ENCODE data around the gene PTPN4. TPM values are rescaled to one million over a fixed set of nuclear protein-coding genes. Genes with fewer than 3 reads are reported as not detected.

The PTPN4 gene
- total RNA-seq, 1 experiment from 2014 or later, result 42.2 TPM

DNA sequence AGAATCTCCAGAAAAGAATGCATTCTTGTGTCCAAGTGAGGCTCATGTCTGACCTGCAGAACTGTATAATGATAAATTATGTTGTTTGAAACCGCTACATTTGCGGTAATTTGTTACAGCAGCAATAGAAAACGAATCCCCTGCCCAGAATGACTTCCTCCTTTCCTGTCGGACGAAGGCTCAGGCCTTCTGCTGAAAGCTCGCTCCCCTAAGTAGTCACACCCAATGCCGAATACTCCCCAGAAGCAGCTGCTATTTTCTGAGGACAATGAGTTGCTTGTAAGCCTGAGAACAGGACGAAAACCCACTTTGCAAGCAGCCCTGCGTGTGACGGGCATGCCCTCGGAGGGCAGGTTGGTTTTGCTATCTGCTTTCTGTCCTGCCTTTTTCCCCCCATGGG lies 27.7 kb upstream of the PTPN4 start:
- intact Hi-C loops (cut with micrococcal nuclease; ENCODE audit: unreplicated experiment), result no loop called here
- CTCF ChIA-PET, result no interaction called here

DNA sequence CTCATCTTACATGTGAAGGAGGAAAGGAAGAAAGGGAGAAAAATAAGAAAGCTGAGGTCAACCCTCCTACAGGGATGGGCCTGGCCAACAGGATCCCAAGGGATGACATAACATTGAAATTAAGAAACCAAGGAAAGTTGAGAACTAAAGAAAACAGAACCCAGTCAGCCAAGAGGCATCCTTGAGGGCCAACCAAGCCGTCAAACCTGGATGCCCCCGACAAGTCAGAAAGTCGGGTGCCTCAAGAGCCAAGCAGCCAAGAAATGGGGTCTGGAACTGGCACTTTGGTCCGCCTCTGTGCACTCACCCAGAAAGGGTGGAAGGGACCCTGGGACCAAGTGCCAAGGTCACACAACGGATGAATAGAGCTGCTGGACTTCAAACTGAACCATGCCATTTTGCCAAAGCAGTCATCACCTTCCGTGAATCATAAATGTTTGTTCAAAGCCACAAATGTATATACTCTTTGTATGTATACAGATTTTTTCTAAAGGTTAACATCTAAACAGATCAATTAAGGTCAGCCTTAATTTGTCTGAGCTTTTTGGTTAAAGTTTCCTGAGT lies 27.0 kb upstream of the PTPN4 start:
- TF ChIP-seq, protein P1, sequence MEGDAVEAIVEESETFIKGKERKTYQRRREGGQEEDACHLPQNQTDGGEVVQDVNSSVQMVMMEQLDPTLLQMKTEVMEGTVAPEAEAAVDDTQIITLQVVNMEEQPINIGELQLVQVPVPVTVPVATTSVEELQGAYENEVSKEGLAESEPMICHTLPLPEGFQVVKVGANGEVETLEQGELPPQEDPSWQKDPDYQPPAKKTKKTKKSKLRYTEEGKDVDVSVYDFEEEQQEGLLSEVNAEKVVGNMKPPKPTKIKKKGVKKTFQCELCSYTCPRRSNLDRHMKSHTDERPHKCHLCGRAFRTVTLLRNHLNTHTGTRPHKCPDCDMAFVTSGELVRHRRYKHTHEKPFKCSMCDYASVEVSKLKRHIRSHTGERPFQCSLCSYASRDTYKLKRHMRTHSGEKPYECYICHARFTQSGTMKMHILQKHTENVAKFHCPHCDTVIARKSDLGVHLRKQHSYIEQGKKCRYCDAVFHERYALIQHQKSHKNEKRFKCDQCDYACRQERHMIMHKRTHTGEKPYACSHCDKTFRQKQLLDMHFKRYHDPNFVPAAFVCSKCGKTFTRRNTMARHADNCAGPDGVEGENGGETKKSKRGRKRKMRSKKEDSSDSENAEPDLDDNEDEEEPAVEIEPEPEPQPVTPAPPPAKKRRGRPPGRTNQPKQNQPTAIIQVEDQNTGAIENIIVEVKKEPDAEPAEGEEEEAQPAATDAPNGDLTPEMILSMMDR (conservative IDR thresholded peaks at IDR 0.05; ENCODE audit: low read depth, low read length), result no peak
- DNase-seq (ENCODE audit: low spot score), result no peak
- Histone ChIP-seq H3K4me3 (ENCODE audit: low read depth, low read length, poor library complexity, severe bottlenecking) (no peak overlapping the region), H3K27me3 (replicated peaks; ENCODE audit: insufficient read depth, low read depth, low read length, poor library complexity) (no peaks in the 10 kb centered on the region), H3K9me3 (ENCODE audit: low read depth, low read length, poor library complexity, severe bottlenecking) (no peaks in the 10 kb centered on the region), H3K27ac (ENCODE audit: low read depth, low read length, poor library complexity, severe bottlenecking) (no peak overlapping the region), H3K36me3 (ENCODE audit: insufficient read depth, low read length, poor library complexity, severe bottlenecking) (no peaks in the 10 kb centered on the region), H3K4me1 (ENCODE audit: insufficient read depth, low read length, poor library complexity, severe bottlenecking) (peaks cover 30% of the 10 kb centered on the region)
- CTCF ChIA-PET, result no interaction called here
- intact Hi-C loops (cut with micrococcal nuclease; ENCODE audit: unreplicated experiment), result no loop called here
- no TSS peak for BruUV-seq (replicated peaks)
- POLR2A ChIA-PET (ENCODE audit: low non-redundant PET), result interaction anchor here (0.6 kb wide), 1 partner anchor 9 kb away, joined by 4 read pairs; no protein-coding TSS in a partner anchor

More for the DNA sequence above, 27.7 kb upstream of the PTPN4 start:
- Histone ChIP-seq H3K4me3 (ENCODE audit: low read depth, low read length, poor library complexity, severe bottlenecking) (no peak overlapping the region), H3K4me1 (ENCODE audit: insufficient read depth, low read length, poor library complexity, severe bottlenecking) (peaks cover 26% of the 10 kb centered on the region), H3K27ac (ENCODE audit: low read depth, low read length, poor library complexity, severe bottlenecking) (no peak overlapping the region), H3K9me3 (ENCODE audit: low read depth, low read length, poor library complexity, severe bottlenecking) (no peaks in the 10 kb centered on the region), H3K27me3 (replicated peaks; ENCODE audit: insufficient read depth, low read depth, low read length, poor library complexity) (no peaks in the 10 kb centered on the region), H3K36me3 (ENCODE audit: insufficient read depth, low read length, poor library complexity, severe bottlenecking) (no peaks in the 10 kb centered on the region)
- POLR2A ChIA-PET (ENCODE audit: low non-redundant PET), result interaction anchor here (0.6 kb wide), 1 partner anchor 10 kb away, joined by 4 read pairs; no protein-coding TSS in a partner anchor
- BruUV-seq (replicated peaks), result no TSS peak
- no peak for DNase-seq (ENCODE audit: low spot score)
- TF ChIP-seq, protein P1 (conservative IDR thresholded peaks at IDR 0.05; ENCODE audit: low read depth, low read length), result no peak
- TF ChIP-seq EZH2 (IDR thresholded peaks at IDR 0.05; ENCODE audit: borderline replicate concordance, low read depth, low read length, poor library complexity, severe bottlenecking), result no peak

DNA sequence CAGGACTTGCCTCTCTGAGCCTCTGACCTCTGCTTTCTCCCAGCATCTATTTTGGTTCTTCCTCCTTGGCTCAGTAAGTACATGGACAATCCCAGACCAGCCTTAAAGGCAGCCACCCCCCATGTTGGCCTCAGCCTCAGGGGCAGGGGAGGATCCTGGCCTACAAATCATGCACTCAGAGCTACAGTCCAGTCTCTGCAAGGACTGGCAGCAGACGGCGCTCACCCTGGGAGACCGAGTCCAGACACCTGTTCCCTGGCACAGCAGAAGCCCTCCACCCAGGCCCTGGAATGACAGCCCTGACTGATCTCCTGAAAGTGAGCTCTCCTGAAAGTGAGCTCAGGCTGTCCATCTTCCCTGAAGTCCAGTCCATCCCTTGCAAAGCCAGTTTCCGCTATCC lies 25.7 kb upstream of the PTPN4 start:
- peaks cover 30% of the 10 kb centered on the region for H3K4me1 ChIP-seq (ENCODE audit: insufficient read depth, low read length, poor library complexity, severe bottlenecking)
- H3K36me3 ChIP-seq (ENCODE audit: insufficient read depth, low read length, poor library complexity, severe bottlenecking), result no peaks in the 10 kb centered on the region
- no peak for DNase-seq (ENCODE audit: low spot score)
- no peaks in the 10 kb centered on the region for H3K9me3 ChIP-seq (ENCODE audit: low read depth, low read length, poor library complexity, severe bottlenecking)
- no peak overlapping the region for H3K27ac ChIP-seq (ENCODE audit: low read depth, low read length, poor library complexity, severe bottlenecking)
- BruUV-seq (replicated peaks), result no TSS peak
- no peak for TF ChIP-seq EZH2 (IDR thresholded peaks at IDR 0.05; ENCODE audit: borderline replicate concordance, low read depth, low read length, poor library complexity, severe bottlenecking)
- TF ChIP-seq, protein P1 (conservative IDR thresholded peaks at IDR 0.05; ENCODE audit: low read depth, low read length), result no peak
- H3K27me3 ChIP-seq (replicated peaks; ENCODE audit: insufficient read depth, low read depth, low read length, poor library complexity), result no peaks in the 10 kb centered on the region
- intact Hi-C loops (cut with micrococcal nuclease; ENCODE audit: unreplicated experiment), result no loop called here
- H3K4me3 ChIP-seq (ENCODE audit: low read depth, low read length, poor library complexity, severe bottlenecking), result no peak overlapping the region
- CTCF ChIA-PET, result no interaction called here
- POLR2A ChIA-PET (ENCODE audit: low non-redundant PET), result no interaction called here

Measured in A673 (cell line).